Dendritic cell treated with granulocyte-macrophage colony-stimulating factor and Interleukin-4, amounts not matched to agents 40 ng/mL and 50 ng/mL, for 4 days (primary cell): ENCODE measurements around the gene TMEM121B.

Experiments used
- H3K27ac Mint-ChIP-seq: one replicate; pipeline ENCODE4 v1.8.0; 2022; ENCODE audit warnings: mild to moderate bottlenecking, mixed read lengths
- H3K27me3 Mint-ChIP-seq: one replicate; pipeline ENCODE4 v1.8.0; 2022; ENCODE audit warnings: mild to moderate bottlenecking, mixed read lengths
- H3K36me3 Mint-ChIP-seq: one replicate; pipeline ENCODE4 v1.8.0; 2022; ENCODE audit warnings: low read depth, mixed read lengths
- H3K4me1 Mint-ChIP-seq: one replicate; pipeline ENCODE4 v1.8.0; 2022; ENCODE audit warnings: low read depth, mixed read lengths
- H3K4me3 Mint-ChIP-seq: one replicate; pipeline ENCODE4 v1.8.0; 2022; ENCODE audit warnings: mild to moderate bottlenecking, moderate library complexity, mixed read lengths
- H3K9me3 Mint-ChIP-seq: one replicate; pipeline ENCODE4 v1.8.0; 2022; ENCODE audit warnings: mixed read lengths
- intact Hi-C: fragments of 100-400 bp; cut with micrococcal nuclease; formaldehyde crosslinking; loops from one replicate; pipeline ENCODE4 v1.15.0; 2022

The TMEM121B gene

GRCh38 chr22:17103351-17103750, 17.8 kb downstream of the TMEM121B start:
- Mint-ChIP-seq H3K27ac (peak overlapping the region; percentile 55), H3K36me3 (peaks cover 95% of the 10 kb centered on the region), H3K4me3 (no peak overlapping the region), H3K27me3 (no peaks in the 10 kb centered on the region), H3K9me3 (no peaks in the 10 kb centered on the region), H3K4me1 (peaks cover 95% of the 10 kb centered on the region)
- intact Hi-C loops, result no loop called here

DNA sequence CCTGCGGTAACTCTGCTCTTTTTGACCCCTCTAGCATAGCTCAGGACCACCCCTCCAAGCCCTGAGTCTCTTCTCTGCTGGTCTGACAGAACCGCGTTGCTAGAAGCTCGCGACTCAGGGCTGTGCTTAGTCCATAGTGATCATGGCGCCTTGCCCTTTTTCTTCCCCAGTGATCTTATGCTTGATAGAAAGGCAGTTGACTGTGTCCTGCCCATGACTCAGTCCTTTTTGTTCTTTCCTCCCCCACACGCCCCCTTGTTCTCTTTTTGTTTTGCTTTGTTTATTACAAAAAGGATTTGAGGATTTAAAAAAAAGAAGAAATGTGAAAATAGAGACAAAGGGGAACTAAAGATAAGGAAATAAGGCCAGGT, 18.9 kb downstream of the TMEM121B start:
- H3K4me3 Mint-ChIP-seq, result peak overlapping the region; percentile 38
- intact Hi-C loops, result no loop called here
- H3K27ac Mint-ChIP-seq, result peak overlapping the region; percentile 79
- no peaks in the 10 kb centered on the region for H3K27me3 Mint-ChIP-seq
- H3K9me3 Mint-ChIP-seq, result no peaks in the 10 kb centered on the region
- peaks cover 94% of the 10 kb centered on the region for H3K36me3 Mint-ChIP-seq
- peaks cover 94% of the 10 kb centered on the region for H3K4me1 Mint-ChIP-seq

- intact Hi-C loops, result no loop called here
- H3K36me3 Mint-ChIP-seq, result peaks cover 90% of the 10 kb centered on the region
- peaks cover 94% of the 10 kb centered on the region for H3K4me1 Mint-ChIP-seq
- peak overlapping the region; percentile 79 for H3K27ac Mint-ChIP-seq
- no peaks in the 10 kb centered on the region for H3K27me3 Mint-ChIP-seq
- H3K9me3 Mint-ChIP-seq, result no peaks in the 10 kb centered on the region
- peak overlapping the region; percentile 41 for H3K4me3 Mint-ChIP-seq
Observed at GRCh38 chr22:17101475-17102296, 19.5 kb downstream of the TMEM121B start.

DNA sequence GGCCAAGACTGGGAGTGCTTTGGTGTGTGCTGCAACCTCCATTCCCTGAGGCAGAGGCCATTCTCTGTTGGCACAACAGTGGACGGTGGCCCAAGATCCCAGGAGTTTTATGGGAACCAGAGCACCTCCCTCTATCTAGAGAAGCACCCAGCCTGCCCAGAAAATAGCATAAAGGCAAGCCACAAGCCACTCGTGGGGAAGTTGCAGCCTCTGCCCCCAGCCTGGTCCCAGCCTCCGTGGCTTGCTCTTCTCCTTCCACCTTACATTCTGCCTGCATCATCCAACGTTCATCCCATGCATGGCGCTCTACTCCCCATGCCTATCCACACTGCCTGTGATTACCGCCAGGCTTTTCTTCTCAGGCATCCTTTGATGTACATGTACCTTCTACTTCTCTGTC, 20.5 kb downstream of the TMEM121B start:
- no peaks in the 10 kb centered on the region for H3K9me3 Mint-ChIP-seq
- no peaks in the 10 kb centered on the region for H3K27me3 Mint-ChIP-seq
- intact Hi-C loops, result no loop called here
- no peak overlapping the region for H3K4me3 Mint-ChIP-seq
- peaks cover 94% of the 10 kb centered on the region for H3K4me1 Mint-ChIP-seq
- H3K27ac Mint-ChIP-seq, result peak overlapping the region; percentile 79
- peaks cover 82% of the 10 kb centered on the region for H3K36me3 Mint-ChIP-seq

- peak overlapping the region; percentile 23 for H3K4me3 Mint-ChIP-seq
Observed at GRCh38 chr22:17098379-17098819, 22.8 kb downstream of the TMEM121B start.

DNA sequence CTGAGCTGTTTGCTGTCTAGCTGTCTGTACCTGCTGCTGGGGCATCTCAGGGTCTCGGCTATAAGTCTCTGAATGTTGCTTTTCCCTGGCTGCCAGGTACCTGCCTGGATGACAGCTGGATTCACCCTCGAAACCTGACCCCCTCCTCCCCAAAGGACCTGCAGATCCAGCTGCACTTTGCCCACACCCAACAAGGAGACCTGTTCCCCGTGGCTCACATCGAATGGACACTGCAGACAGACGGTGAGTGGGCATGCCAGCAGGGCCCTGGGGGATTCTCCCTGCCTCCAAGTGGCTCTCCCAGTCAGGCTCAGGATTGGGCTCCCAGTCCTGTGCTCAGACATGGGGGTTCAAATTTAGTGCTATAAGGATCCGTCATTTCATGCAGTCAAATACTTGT, 23.5 kb downstream of the TMEM121B start:
- H3K36me3 Mint-ChIP-seq, result peaks cover 64% of the 10 kb centered on the region

More at GRCh38 chr22:17098379-17098819, 22.8 kb downstream of the TMEM121B start:
- Mint-ChIP-seq H3K4me1 (peaks cover 97% of the 10 kb centered on the region), H3K27me3 (no peaks in the 10 kb centered on the region), H3K27ac (peak overlapping the region; percentile 79), H3K9me3 (no peaks in the 10 kb centered on the region), H3K36me3 (peaks cover 71% of the 10 kb centered on the region)
- intact Hi-C loops, result no loop called here

GRCh38 chr22:17097062-17097461, 24.1 kb downstream of the TMEM121B start:
- Mint-ChIP-seq H3K36me3 (peaks cover 57% of the 10 kb centered on the region), H3K27ac (peak overlapping the region; percentile 79), H3K27me3 (no peaks in the 10 kb centered on the region), H3K4me1 (peaks cover 99% of the 10 kb centered on the region), H3K4me3 (no peak overlapping the region), H3K9me3 (no peaks in the 10 kb centered on the region)
- intact Hi-C loops, result no loop called here

More for the DNA sequence above, 23.5 kb downstream of the TMEM121B start:
- Mint-ChIP-seq H3K4me1 (peaks cover 98% of the 10 kb centered on the region), H3K27me3 (no peaks in the 10 kb centered on the region), H3K4me3 (peak overlapping the region; percentile 23), H3K27ac (peak overlapping the region; percentile 79), H3K9me3 (no peaks in the 10 kb centered on the region)
- intact Hi-C loops, result no loop called here

DNA sequence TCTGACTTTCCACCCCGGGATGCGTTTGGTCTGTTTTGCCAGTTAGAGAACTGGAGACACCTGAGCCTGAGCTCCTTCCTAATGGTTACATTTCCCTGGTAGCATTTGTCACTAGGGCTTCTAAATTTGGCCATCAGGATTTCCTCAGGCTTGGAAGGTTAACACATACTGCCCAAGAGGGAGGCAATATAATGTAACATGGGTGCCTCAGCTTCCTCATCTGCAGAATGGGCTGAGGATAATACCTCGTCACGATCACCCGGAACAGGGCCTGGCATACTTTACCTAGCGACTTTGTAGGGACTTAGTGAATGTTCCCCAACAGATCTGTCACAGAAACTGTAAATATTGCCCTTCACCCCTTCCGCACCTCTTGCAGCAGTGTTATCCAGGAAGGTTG, 25.1 kb downstream of the TMEM121B start:
- Mint-ChIP-seq H3K9me3 (no peaks in the 10 kb centered on the region), H3K4me1 (peaks cover 99% of the 10 kb centered on the region), H3K27me3 (no peaks in the 10 kb centered on the region), H3K36me3 (peaks cover 48% of the 10 kb centered on the region), H3K4me3 (no peak overlapping the region), H3K27ac (peak overlapping the region; percentile 79)
- intact Hi-C loops, result no loop called here

GRCh38 chr22:17095538-17095937, 25.6 kb downstream of the TMEM121B start:
- H3K4me1 Mint-ChIP-seq, result peaks cover 99% of the 10 kb centered on the region
- intact Hi-C loops, result no loop called here
- H3K27me3 Mint-ChIP-seq, result no peaks in the 10 kb centered on the region
- peaks cover 48% of the 10 kb centered on the region for H3K36me3 Mint-ChIP-seq
- peak overlapping the region; percentile 79 for H3K27ac Mint-ChIP-seq
- H3K4me3 Mint-ChIP-seq, result no peak overlapping the region
- no peaks in the 10 kb centered on the region for H3K9me3 Mint-ChIP-seq

DNA sequence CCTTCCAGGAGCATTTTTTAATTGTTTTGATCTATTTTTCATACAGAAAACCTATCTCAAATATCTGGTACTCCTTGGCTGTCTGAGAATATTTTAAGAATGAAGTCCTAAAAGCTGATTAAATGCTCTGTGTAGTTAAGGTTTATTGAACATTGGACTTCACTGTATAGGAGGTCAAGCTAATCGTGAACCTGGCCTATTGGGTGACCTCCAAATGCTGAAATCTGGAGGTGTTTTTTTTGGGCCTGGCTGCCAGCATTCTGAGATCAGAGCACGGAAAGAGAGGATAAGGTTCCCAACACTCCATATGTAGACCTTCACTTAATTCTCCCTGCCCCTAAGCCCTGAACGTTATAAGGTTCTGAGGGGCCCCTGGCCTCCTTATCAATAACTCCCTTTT, 28.1 kb downstream of the TMEM121B start:
- peaks cover 92% of the 10 kb centered on the region for H3K4me1 Mint-ChIP-seq

GRCh38 chr22:17091851-17092250, 29.3 kb downstream of the TMEM121B start:
- Mint-ChIP-seq H3K27me3 (no peaks in the 10 kb centered on the region), H3K9me3 (no peaks in the 10 kb centered on the region), H3K36me3 (peaks cover 27% of the 10 kb centered on the region), H3K4me1 (peaks cover 93% of the 10 kb centered on the region), H3K27ac (peak overlapping the region; percentile 47), H3K4me3 (no peak overlapping the region)
- intact Hi-C loops, result no loop called here

More for the DNA sequence above, 28.1 kb downstream of the TMEM121B start:
- H3K27me3 Mint-ChIP-seq, result no peaks in the 10 kb centered on the region
- no peaks in the 10 kb centered on the region for H3K9me3 Mint-ChIP-seq
- peak overlapping the region; percentile 47 for H3K27ac Mint-ChIP-seq
- intact Hi-C loops, result no loop called here
- no peak overlapping the region for H3K4me3 Mint-ChIP-seq
- H3K36me3 Mint-ChIP-seq, result peaks cover 30% of the 10 kb centered on the region

DNA sequence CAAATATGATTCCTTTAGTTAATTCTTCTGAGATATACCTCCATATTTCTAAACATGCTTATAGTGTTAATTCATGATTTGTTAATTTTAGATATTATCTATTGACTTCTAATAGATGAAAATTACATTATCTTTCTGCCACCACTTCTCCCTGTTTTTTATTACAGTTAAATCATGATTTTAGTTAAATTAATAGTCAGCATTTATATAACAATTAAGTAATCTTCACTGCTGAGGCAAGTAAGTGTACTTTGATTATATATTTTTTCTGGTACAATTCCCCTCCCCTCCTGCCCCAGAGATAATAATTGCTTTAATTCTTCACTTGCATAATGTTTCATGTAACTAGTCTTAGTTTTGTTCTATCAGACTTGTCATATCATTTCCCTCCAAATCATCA, 30.6 kb downstream of the TMEM121B start:
- H3K27ac Mint-ChIP-seq, result peak overlapping the region; percentile 6
- H3K4me3 Mint-ChIP-seq, result no peak overlapping the region
- H3K36me3 Mint-ChIP-seq, result peaks cover 40% of the 10 kb centered on the region
- no peaks in the 10 kb centered on the region for H3K27me3 Mint-ChIP-seq
- no peaks in the 10 kb centered on the region for H3K9me3 Mint-ChIP-seq
- intact Hi-C loops, result no loop called here
- peaks cover 89% of the 10 kb centered on the region for H3K4me1 Mint-ChIP-seq

GRCh38 chr22:17087498-17088131, 33.5 kb downstream of the TMEM121B start:
- Mint-ChIP-seq H3K36me3 (peaks cover 41% of the 10 kb centered on the region), H3K9me3 (no peaks in the 10 kb centered on the region), H3K4me1 (peaks cover 75% of the 10 kb centered on the region), H3K4me3 (peak overlapping the region; percentile 96), H3K27me3 (no peaks in the 10 kb centered on the region), H3K27ac (peak overlapping the region; percentile 97)
- intact Hi-C loops, result loop anchor here (2.0 to 5.0 kb wide), 2 partner anchors 17 to 35 kb away; partner anchors contain the start of gene TMEM121B

- H3K9me3 Mint-ChIP-seq, result no peaks in the 10 kb centered on the region
- peaks cover 41% of the 10 kb centered on the region for H3K36me3 Mint-ChIP-seq
- H3K27ac Mint-ChIP-seq, result peak overlapping the region; percentile 97
- H3K27me3 Mint-ChIP-seq, result no peaks in the 10 kb centered on the region
- H3K4me3 Mint-ChIP-seq, result peak overlapping the region; percentile 96
- intact Hi-C loops, result loop anchor here (2.0 to 5.0 kb wide), 2 partner anchors 18 to 35 kb away; partner anchors contain the start of gene TMEM121B
- H3K4me1 Mint-ChIP-seq, result peaks cover 68% of the 10 kb centered on the region
Observed at GRCh38 chr22:17086788-17087497, 34.2 kb downstream of the TMEM121B start.
